ENCODE measurements around the gene TRIL.

Gene TRIL

GRCh38 chr7:28955356-28955717 lies 2.8 kb downstream of the TRIL start:
- no peaks in the 10 kb centered on the region for H3K9me3 ChIP-seq
- no peaks in the 10 kb centered on the region for H3K36me3 ChIP-seq
- no peak for DNase-seq
- peaks cover 0 to 39% (median 31%) of the 10 kb centered on the region in 4 donors for H3K4me1 ChIP-seq
- intact Hi-C loops (cut with DNase I; ENCODE audit: low total_unique reads): no loop called here
- TF ChIP-seq, protein P1, sequence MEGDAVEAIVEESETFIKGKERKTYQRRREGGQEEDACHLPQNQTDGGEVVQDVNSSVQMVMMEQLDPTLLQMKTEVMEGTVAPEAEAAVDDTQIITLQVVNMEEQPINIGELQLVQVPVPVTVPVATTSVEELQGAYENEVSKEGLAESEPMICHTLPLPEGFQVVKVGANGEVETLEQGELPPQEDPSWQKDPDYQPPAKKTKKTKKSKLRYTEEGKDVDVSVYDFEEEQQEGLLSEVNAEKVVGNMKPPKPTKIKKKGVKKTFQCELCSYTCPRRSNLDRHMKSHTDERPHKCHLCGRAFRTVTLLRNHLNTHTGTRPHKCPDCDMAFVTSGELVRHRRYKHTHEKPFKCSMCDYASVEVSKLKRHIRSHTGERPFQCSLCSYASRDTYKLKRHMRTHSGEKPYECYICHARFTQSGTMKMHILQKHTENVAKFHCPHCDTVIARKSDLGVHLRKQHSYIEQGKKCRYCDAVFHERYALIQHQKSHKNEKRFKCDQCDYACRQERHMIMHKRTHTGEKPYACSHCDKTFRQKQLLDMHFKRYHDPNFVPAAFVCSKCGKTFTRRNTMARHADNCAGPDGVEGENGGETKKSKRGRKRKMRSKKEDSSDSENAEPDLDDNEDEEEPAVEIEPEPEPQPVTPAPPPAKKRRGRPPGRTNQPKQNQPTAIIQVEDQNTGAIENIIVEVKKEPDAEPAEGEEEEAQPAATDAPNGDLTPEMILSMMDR (IDR thresholded peaks at IDR 0.05): no peak
- peak overlapping the region; percentile 45 to 58 for H3K4me3 ChIP-seq
- H3K27ac ChIP-seq: no peak overlapping the region
- H3K27me3 ChIP-seq: peaks cover 3 to 37% of the 10 kb centered on the region in 2 donors

DNA sequence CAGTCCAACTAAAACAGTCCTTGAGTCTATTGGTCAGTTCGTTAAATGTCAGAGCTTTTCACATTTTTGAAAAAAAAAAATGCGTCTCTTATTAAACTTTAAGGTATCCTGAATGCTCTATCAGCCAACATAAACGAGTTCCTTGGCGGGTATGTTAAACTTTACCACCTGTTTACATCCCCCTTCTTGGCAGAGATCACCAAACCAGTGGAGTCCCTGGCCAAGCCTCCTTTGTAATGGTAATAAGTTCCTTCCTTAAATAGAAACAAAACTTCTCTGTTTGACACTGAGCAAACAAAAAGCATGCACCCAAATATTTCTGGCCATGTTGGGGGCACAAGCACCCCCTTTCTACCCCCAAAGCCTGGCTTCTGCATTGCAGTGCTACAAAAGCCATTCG lies 3.2 kb downstream of the TRIL start:
- Histone ChIP-seq H3K4me3 (no peak overlapping the region), H3K27ac (no peak overlapping the region), H3K27me3 (peaks cover 3 to 37% of the 10 kb centered on the region in 2 donors), H3K4me1 (peaks cover 0 to 39% (median 31%) of the 10 kb centered on the region in 4 donors), H3K36me3 (no peaks in the 10 kb centered on the region), H3K9me3 (no peaks in the 10 kb centered on the region)
- intact Hi-C loops (cut with DNase I; ENCODE audit: low total_unique reads): no loop called here
- TF ChIP-seq, protein P1 (IDR thresholded peaks at IDR 0.05): no peak
- no peak for DNase-seq

- no peak for DNase-seq
- TF ChIP-seq, protein P1 (IDR thresholded peaks at IDR 0.05): no peak
- intact Hi-C loops (cut with DNase I; ENCODE audit: low total_unique reads): no loop called here
- Histone ChIP-seq H3K27me3 (peaks cover 3 to 37% of the 10 kb centered on the region in 2 donors), H3K27ac (no peak overlapping the region), H3K36me3 (no peaks in the 10 kb centered on the region), H3K4me3 (no peak overlapping the region), H3K9me3 (no peaks in the 10 kb centered on the region), H3K4me1 (peaks cover 0 to 39% (median 31%) of the 10 kb centered on the region in 4 donors)
Measured at GRCh38 chr7:28954471-28954870, 3.7 kb downstream of the TRIL start.

GRCh38 chr7:28953633-28954032 lies 4.5 kb downstream of the TRIL start:
- Histone ChIP-seq H3K27me3 (peaks cover 3 to 35% of the 10 kb centered on the region in 2 donors), H3K27ac (no peak overlapping the region), H3K4me3 (no peak overlapping the region), H3K9me3 (no peaks in the 10 kb centered on the region), H3K4me1 (peaks cover 0 to 37% (median 31%) of the 10 kb centered on the region in 4 donors), H3K36me3 (no peaks in the 10 kb centered on the region)
- DNase-seq: no peak
- intact Hi-C loops (cut with DNase I; ENCODE audit: low total_unique reads): no loop called here
- TF ChIP-seq, protein P1 (IDR thresholded peaks at IDR 0.05): no peak

GRCh38 chr7:28942168-28942567 lies 16.0 kb downstream of the TRIL start:
- peaks cover 0 to 22% of the 10 kb centered on the region in 2 donors for H3K27me3 ChIP-seq
- intact Hi-C loops (cut with DNase I; ENCODE audit: low total_unique reads): no loop called here
- H3K27ac ChIP-seq: no peak overlapping the region
- no peaks in the 10 kb centered on the region for H3K4me1 ChIP-seq
- H3K9me3 ChIP-seq: no peaks in the 10 kb centered on the region
- H3K36me3 ChIP-seq: no peaks in the 10 kb centered on the region
- no peak overlapping the region for H3K4me3 ChIP-seq
- TF ChIP-seq, protein P1 (IDR thresholded peaks at IDR 0.05): no peak
- no peak for DNase-seq

DNA sequence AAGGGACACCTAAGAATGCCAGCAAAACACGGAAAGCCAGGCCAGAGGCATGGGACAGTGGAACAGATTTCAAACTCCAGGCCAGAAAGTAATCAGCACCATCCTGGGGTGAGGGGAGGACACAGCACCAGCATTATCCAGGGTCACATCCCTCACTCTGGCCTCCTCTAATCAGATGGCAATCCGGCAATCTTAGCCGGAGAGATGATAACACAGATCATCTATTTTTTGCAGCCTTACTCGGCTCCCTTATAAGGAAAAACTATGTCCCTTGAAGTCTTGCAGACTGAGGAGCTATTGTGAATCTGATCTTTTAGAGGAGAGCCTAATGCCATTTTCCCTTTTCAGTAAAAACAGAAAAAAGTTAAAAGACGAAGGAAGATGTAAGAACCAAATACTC lies 16.5 kb downstream of the TRIL start:
- Histone ChIP-seq H3K4me1 (no peaks in the 10 kb centered on the region), H3K4me3 (no peak overlapping the region), H3K9me3 (no peaks in the 10 kb centered on the region), H3K27me3 (peaks cover 0 to 16% of the 10 kb centered on the region in 2 donors), H3K36me3 (no peaks in the 10 kb centered on the region), H3K27ac (no peak overlapping the region)
- DNase-seq: no peak
- TF ChIP-seq, protein P1 (IDR thresholded peaks at IDR 0.05): no peak
- intact Hi-C loops (cut with DNase I; ENCODE audit: low total_unique reads): no loop called here

Measured in tibial artery (tissue), 4 donors.